Gastroesophageal sphincter (tissue), 4 donors: ENCODE data around the gene C17orf58. TPM values are rescaled to one million over a fixed set of nuclear protein-coding genes. Genes with fewer than 3 reads are reported as not detected.
"Not testable (repeated sequence)": the region's sequence is repeated elsewhere in the genome, so short reads cannot be mapped to it uniquely, and the experiment has no call there.

Source experiments
- ATAC-seq: fragments of 150-250 bp; one replicate; pipeline ENCODE4 v1.9.1; 2016; ENCODE audit warnings: mild to moderate bottlenecking, moderate library complexity
- H3K27ac ChIP-seq, 4 donors: fragments of 200-600 bp; sonication (generic) in 3 of 4; 1 replicate in 3 of 4; 2 replicates in 1 of 4; pipeline ENCODE4 v1.5.1; 2016 to 2019
- H3K27me3 ChIP-seq: fragments of 200-600 bp; sonication (generic); one replicate; pipeline ENCODE4 v1.5.1; 2019
- H3K36me3 ChIP-seq, 2 donors: fragments of 200-600 bp; sonication (generic); one replicate each; pipeline ENCODE4 v1.5.1; 2019; ENCODE audit warnings: control low read depth in 1 of 2
- H3K4me1 ChIP-seq, 3 donors: fragments of 200-600 bp; sonication (generic); 1 replicate in 2 of 3; 2 replicates in 1 of 3; pipeline ENCODE4 v1.5.1; 2016 to 2019; ENCODE audit warnings: control low read depth in 2 of 3
- H3K4me3 ChIP-seq, 2 donors: fragments of 200-600 bp; sonication (generic); one replicate each; pipeline ENCODE4 v1.5.1; 2019; ENCODE audit warnings: mild to moderate bottlenecking in 1 of 2, moderate library complexity in 1 of 2
- H3K9me3 ChIP-seq, 3 donors: fragments of 200-600 bp; sonication (generic); one replicate each; pipeline ENCODE4 v1.5.1; 2017 to 2019; ENCODE audit warnings: control low read depth in 2 of 3
- CTCF ChIP-seq, 4 experiments: fragments of 200-600 bp in 2 of 4; fragments of 450-650 bp in 2 of 4; sonication (generic) in 1 of 4; IDR thresholded peaks; one replicate each; pipeline ENCODE4 v1.5.1; 2017 to 2019; ENCODE audit warnings: antibody characterized with exemption in 4 of 4, mild to moderate bottlenecking in 2 of 4, moderate library complexity in 2 of 4
- EP300 ChIP-seq: sonication (generic); formaldehyde crosslinking; IDR thresholded peaks from one replicate; pipeline ENCODE4 v1.6.1; 2017; ENCODE audit warnings: antibody characterized with exemption, mild to moderate bottlenecking
- POLR2A ChIP-seq, 2 donors: fragments of 450-650 bp; IDR thresholded peaks; one replicate each; pipeline ENCODE4 v1.6.1; 2017; ENCODE audit warnings: antibody characterized with exemption in 2 of 2, mild to moderate bottlenecking in 2 of 2, moderate library complexity in 1 of 2
- POLR2AphosphoS5 ChIP-seq: sonication (generic); formaldehyde crosslinking; IDR thresholded peaks from one replicate; pipeline ENCODE4 v1.6.1; 2017; ENCODE audit warnings: antibody characterized with exemption
- WGBS, 2 donors: methylation state at CpG; one replicate each; pipeline ENCODE4 v1.1.5; 2018; ENCODE audit warnings: low coverage in 1 of 2; 5-methylcytosine and 5-hydroxymethylcytosine counted together
- total RNA-seq, 4 donors: library from RNA; depleted of rRNA; stranded (reverse); fragments of >200 nt; gene quantifications; one replicate each; pipeline ENCODE4 v1.1.0, GENCODE V29; 2016

The C17orf58 gene
- total RNA-seq, 4 donors from 2014 or later = 5.3 to 17.8 (median 7.3) TPM

DNA sequence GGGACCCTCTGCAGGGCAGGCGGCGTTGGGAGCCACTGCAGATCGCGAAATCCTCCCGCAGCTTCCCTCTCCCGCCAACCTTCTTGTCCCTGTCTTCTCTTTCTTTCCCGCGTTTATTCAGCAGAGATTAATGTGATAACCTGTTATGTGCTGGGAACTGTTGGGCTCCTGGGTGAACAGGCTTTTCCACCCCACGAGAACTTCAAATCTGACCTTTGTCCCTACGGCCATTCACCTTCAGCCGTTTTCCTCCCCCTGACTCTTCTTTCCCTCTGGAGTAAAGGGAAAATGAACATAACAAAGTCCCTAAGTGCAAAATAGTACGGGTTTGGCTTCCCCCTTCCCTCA, 24.1 kb upstream of the C17orf58 start:
- H3K27ac ChIP-seq = peak overlapping the region; percentile 80 to 92 (median 84)
- no peaks in the 10 kb centered on the region for H3K36me3 ChIP-seq
- TF ChIP-seq EP300 = no peak
- no peak for TF ChIP-seq POLR2A (IDR thresholded peaks at IDR 0.05)
- TF ChIP-seq CTCF (IDR thresholded peaks at IDR 0.05) = no peak
- no peak for TF ChIP-seq POLR2AphosphoS5
- H3K4me1 ChIP-seq = peaks cover 0 to 9% (median 5%) of the 10 kb centered on the region in 3 donors
- no peaks in the 10 kb centered on the region for H3K9me3 ChIP-seq
- no peaks in the 10 kb centered on the region for H3K27me3 ChIP-seq
- WGBS, 2 donors = 3 to 4% methylated on average over 10 to 12 of the region's 12 CpGs
- peak; percentile 4 for ATAC-seq
- peak overlapping the region; percentile 61 to 65 for H3K4me3 ChIP-seq

DNA sequence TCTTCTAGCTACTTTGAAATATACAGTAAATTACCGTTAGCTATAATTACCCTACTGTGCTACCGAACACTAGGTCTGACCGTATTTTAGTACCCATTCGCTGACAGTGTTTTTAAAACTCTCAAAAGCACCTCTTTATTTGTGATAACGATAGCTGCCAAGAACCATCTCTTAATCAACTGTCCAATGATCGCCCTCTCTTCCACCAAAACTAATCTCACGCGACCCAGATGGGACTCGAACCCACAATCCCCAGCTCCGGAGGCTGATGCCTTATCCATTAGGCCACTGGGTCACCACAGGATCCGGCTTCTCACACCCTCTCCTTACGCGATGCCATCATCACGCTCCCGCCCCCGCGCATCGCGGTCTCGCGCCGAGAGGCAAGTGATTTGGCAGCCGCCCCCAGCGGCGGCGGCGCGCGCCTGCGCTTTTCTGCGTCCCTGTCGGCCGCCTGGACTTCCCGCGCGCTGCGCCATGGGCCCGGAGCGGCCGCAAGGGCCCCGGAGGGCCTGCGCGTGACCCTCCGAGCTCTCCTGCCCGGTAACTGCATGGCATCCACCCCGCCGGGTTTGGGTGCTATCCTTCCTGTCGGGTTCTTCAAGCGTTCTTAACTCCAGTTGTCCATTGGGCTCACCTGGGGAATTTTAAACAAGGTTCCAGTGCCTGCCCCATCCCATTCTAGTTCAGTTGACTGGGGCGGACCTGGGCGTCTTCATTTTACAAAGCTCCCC, 23.6 kb upstream of the C17orf58 start:
- Histone ChIP-seq H3K4me3 (peak overlapping the region; percentile 61 to 65), H3K9me3 (no peaks in the 10 kb centered on the region), H3K36me3 (no peaks in the 10 kb centered on the region), H3K4me1 (peaks cover 0 to 9% (median 5%) of the 10 kb centered on the region in 3 donors), H3K27me3 (no peaks in the 10 kb centered on the region), H3K27ac (peak overlapping the region; percentile 80 to 92 (median 84))
- 1 to 3% methylated on average over 17 to 20 of the region's 51 CpGs for WGBS, 2 donors
- ATAC-seq = peak; percentile 97
- TF ChIP-seq POLR2A (IDR thresholded peaks at IDR 0.05) (peak; percentile 58 to 65), EP300 (no peak), CTCF (IDR thresholded peaks at IDR 0.05) (peak in 3 of 4 experiments; percentile 60 to 82 (median 75)), POLR2AphosphoS5 (peak; percentile 56)

- 77 to 86% methylated on average over 4 to 9 of the region's 9 CpGs for WGBS, 2 donors
- no peak for TF ChIP-seq POLR2A (IDR thresholded peaks at IDR 0.05)
- no peaks in the 10 kb centered on the region for H3K27me3 ChIP-seq
- peaks cover 0 to 9% (median 5%) of the 10 kb centered on the region in 3 donors for H3K4me1 ChIP-seq
- H3K4me3 ChIP-seq = peak overlapping the region in 1 of 2 donors; percentile 65
- no peak for ATAC-seq
- no peaks in the 10 kb centered on the region for H3K9me3 ChIP-seq
- no peaks in the 10 kb centered on the region for H3K36me3 ChIP-seq
- H3K27ac ChIP-seq = peak overlapping the region in 3 of 4 donors; percentile 60 to 92 (median 86)
Observed at GRCh38 chr17:68019336-68019674, 23.0 kb upstream of the C17orf58 start.

GRCh38 chr17:68018493-68018892, 22.2 kb upstream of the C17orf58 start:
- H3K27ac ChIP-seq, H3K36me3 ChIP-seq, ATAC-seq, H3K9me3 ChIP-seq, H3K4me3 ChIP-seq, H3K27me3 ChIP-seq, H3K4me1 ChIP-seq: not testable (repeated sequence)
- WGBS, 2 donors = 57 to 95% methylated on average over 1 to 18 of the region's 21 CpGs

DNA sequence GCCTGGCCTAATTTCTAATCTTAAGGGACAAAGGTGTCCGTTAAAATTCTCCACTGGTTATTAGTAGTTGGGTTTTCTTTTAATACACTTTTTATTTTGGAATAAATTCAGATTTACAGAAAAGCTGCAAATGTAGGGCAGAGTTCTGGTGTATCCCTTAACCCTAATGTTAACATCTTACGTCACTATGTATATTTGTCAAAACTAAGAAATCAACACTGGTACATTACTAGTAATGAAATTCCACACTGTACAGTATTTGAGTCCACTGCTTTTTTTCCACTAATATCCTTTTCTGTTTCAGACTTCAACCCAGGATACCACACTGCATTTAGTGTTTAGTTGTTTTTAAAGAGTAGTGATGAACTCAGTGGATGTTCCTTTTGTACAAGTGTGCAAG, 20.6 kb upstream of the C17orf58 start:
- Histone ChIP-seq H3K4me3 (no peak overlapping the region), H3K36me3 (no peaks in the 10 kb centered on the region), H3K9me3 (no peaks in the 10 kb centered on the region), H3K4me1 (peaks cover 0 to 9% (median 5%) of the 10 kb centered on the region in 3 donors), H3K27me3 (no peaks in the 10 kb centered on the region), H3K27ac (no peak overlapping the region)
- WGBS, 2 donors = 88% methylated on average over 2 of the region's 2 CpGs
- TF ChIP-seq CTCF (IDR thresholded peaks at IDR 0.05) = no peak
- TF ChIP-seq EP300 = no peak
- TF ChIP-seq POLR2A (IDR thresholded peaks at IDR 0.05) = no peak
- no peak for TF ChIP-seq POLR2AphosphoS5
- no peak for ATAC-seq

GRCh38 chr17:68015081-68015723, 18.9 kb upstream of the C17orf58 start:
- Histone ChIP-seq H3K27me3 (no peaks in the 10 kb centered on the region), H3K4me3 (no peak overlapping the region), H3K27ac (no peak overlapping the region), H3K9me3 (no peaks in the 10 kb centered on the region), H3K4me1 (peaks cover 0 to under 1% (median 0%) of the 10 kb centered on the region in 3 donors), H3K36me3 (no peaks in the 10 kb centered on the region)
- no peak for ATAC-seq
- WGBS, 2 donors = 87 to 92% methylated on average over 5 to 8 of the region's 11 CpGs
- TF ChIP-seq POLR2AphosphoS5 (no peak), EP300 (no peak), CTCF (IDR thresholded peaks at IDR 0.05) (no peak), POLR2A (IDR thresholded peaks at IDR 0.05) (no peak)
